Trophoblast cell (in vitro differentiated cells and primary cell): Measurements from ENCODE around the gene CD151.

Source experiments
- DNase-seq, 2 donors: peaks; one replicate each; pipeline ENCODE4 v3.0.0-alpha.2; 2016
- H2AFZ ChIP-seq: 2 replicates; pipeline ENCODE4 v1.6.1; 2013; ENCODE audit warnings: low read length, moderate library complexity, mild to moderate bottlenecking; ENCODE audit not compliant: insufficient read depth, poor library complexity
- H2AK5ac ChIP-seq: 2 replicates; pipeline ENCODE4 v1.6.1; 2013; ENCODE audit warnings: mild to moderate bottlenecking, low read length
- H2BK120ac ChIP-seq: 2 replicates; pipeline ENCODE4 v1.6.1; 2013; ENCODE audit warnings: low read length, mild to moderate bottlenecking, moderate library complexity; ENCODE audit not compliant: insufficient read depth, poor library complexity
- H2BK12ac ChIP-seq: 2 replicates; pipeline ENCODE4 v1.6.1; 2013; ENCODE audit warnings: mild to moderate bottlenecking, low read length, moderate library complexity
- H2BK5ac ChIP-seq: 2 replicates; pipeline ENCODE4 v1.6.1; 2013; ENCODE audit warnings: low read length, low read depth, moderate library complexity, mild to moderate bottlenecking; ENCODE audit not compliant: poor library complexity
- H3K14ac ChIP-seq: 2 replicates; pipeline ENCODE4 v1.6.1; 2013; ENCODE audit warnings: mild to moderate bottlenecking, low read length
- H3K18ac ChIP-seq: 2 replicates; pipeline ENCODE4 v1.6.1; 2013; ENCODE audit warnings: mild to moderate bottlenecking, low read length
- H3K23ac ChIP-seq: 2 replicates; pipeline ENCODE4 v1.6.1; 2013; ENCODE audit warnings: low read length
- H3K27ac ChIP-seq: 2 replicates; pipeline ENCODE4 v1.5.1; 2013; ENCODE audit warnings: low read depth, mild to moderate bottlenecking, inconsistent platforms, low read length, moderate library complexity
- H3K27me3 ChIP-seq: 2 replicates; pipeline ENCODE4 v1.6.1; 2013; ENCODE audit warnings: inconsistent platforms, mild to moderate bottlenecking, low read length, moderate library complexity; ENCODE audit not compliant: insufficient read depth
- H3K36me3 ChIP-seq, 2 experiments: 1 replicate in 1 of 2; 2 replicates in 1 of 2; pipeline ENCODE4 v1.6.1; 2013; ENCODE audit warnings: low read length in 2 of 2, mild to moderate bottlenecking in 2 of 2, moderate library complexity in 1 of 2; ENCODE audit not compliant: insufficient read depth in 2 of 2, control insufficient read depth in 1 of 2
- H3K4ac ChIP-seq: 2 replicates; pipeline ENCODE4 v1.6.1; 2013; ENCODE audit warnings: low read depth, mild to moderate bottlenecking, low read length, moderate library complexity
- H3K4me1 ChIP-seq, 2 experiments: 1 replicate in 1 of 2; 2 replicates in 1 of 2; pipeline ENCODE4 v1.6.1; 2013; ENCODE audit warnings: low read length in 2 of 2, mild to moderate bottlenecking in 2 of 2, moderate library complexity in 1 of 2; ENCODE audit not compliant: insufficient read depth in 2 of 2, control insufficient read depth in 1 of 2
- H3K4me2 ChIP-seq: 2 replicates; pipeline ENCODE4 v1.6.1; 2013; ENCODE audit warnings: inconsistent platforms, mild to moderate bottlenecking, low read length, moderate library complexity
- H3K4me3 ChIP-seq: 2 replicates; pipeline ENCODE4 v1.5.1; 2013; ENCODE audit warnings: mild to moderate bottlenecking, low read depth, low read length, inconsistent platforms
- H3K79me1 ChIP-seq: one replicate; pipeline ENCODE4 v1.6.1; 2013; ENCODE audit warnings: low read length
- H3K79me2 ChIP-seq: 2 replicates; pipeline ENCODE4 v1.6.1; 2013; ENCODE audit warnings: low read length, mild to moderate bottlenecking; ENCODE audit not compliant: control insufficient read depth, insufficient read depth, poor library complexity
- H3K9ac ChIP-seq: 2 replicates; pipeline ENCODE4 v1.6.1; 2013; ENCODE audit warnings: mild to moderate bottlenecking, low read length
- H3K9me3 ChIP-seq: 2 replicates; pipeline ENCODE4 v1.6.1; 2013; ENCODE audit warnings: low read depth, mild to moderate bottlenecking, control low read depth, inconsistent platforms, low read length; ENCODE audit not compliant: insufficient read depth
- H4K12ac ChIP-seq: 2 replicates; pipeline ENCODE4 v1.6.1; 2013; ENCODE audit warnings: low read depth, mild to moderate bottlenecking, low read length, moderate library complexity
- H4K8ac ChIP-seq: 2 replicates; pipeline ENCODE4 v1.6.1; 2013; ENCODE audit warnings: low read depth, mild to moderate bottlenecking, low read length, moderate library complexity
- H4K91ac ChIP-seq: one replicate; pipeline ENCODE4 v1.6.1; 2013; ENCODE audit warnings: low read depth, mild to moderate bottlenecking, low read length, moderate library complexity
- WGBS: extraction: QIAGEN DNeasy Blood & Tissue Kit; methylation state at CpG from one replicate; pipeline ENCODE4 v1.1.7; 2013; ENCODE audit warnings: missing lambda C conversion rate; ENCODE audit not compliant: insufficient read length, insufficient coverage; ENCODE audit errors: extremely low coverage; 5-methylcytosine and 5-hydroxymethylcytosine counted together

The CD151 gene

GRCh38 chr11:853682-854448, 21.1 kb downstream of the CD151 start:
- peaks cover 14% of the 10 kb centered on the region for H3K27me3 ChIP-seq
- H3K4me3 ChIP-seq = no peak overlapping the region
- H4K8ac ChIP-seq = no peak overlapping the region
- DNase-seq = no peak
- H2BK12ac ChIP-seq = no peak overlapping the region
- H3K27ac ChIP-seq = no peak overlapping the region
- no peaks in the 10 kb centered on the region for H3K79me1 ChIP-seq
- H3K4me2 ChIP-seq = no peak overlapping the region
- H3K9me3 ChIP-seq = no peaks in the 10 kb centered on the region
- H2AFZ ChIP-seq = no peak overlapping the region
- H3K4ac ChIP-seq = no peak overlapping the region
- H3K18ac ChIP-seq = no peak overlapping the region
- H3K23ac ChIP-seq = no peak overlapping the region
- no peak overlapping the region for H4K91ac ChIP-seq
- H3K9ac ChIP-seq = no peak overlapping the region
- no peak overlapping the region for H3K14ac ChIP-seq
- H3K4me1 ChIP-seq = peaks cover 6 to 9% of the 10 kb centered on the region in 2 experiments
- H3K36me3 ChIP-seq = no peaks in the 10 kb centered on the region
- WGBS = no CpG with 5 or more reads among the region's 27 CpGs
- no peak overlapping the region for H4K12ac ChIP-seq
- no peak overlapping the region for H2BK5ac ChIP-seq
- no peak overlapping the region for H2AK5ac ChIP-seq
- H2BK120ac ChIP-seq = no peak overlapping the region
- H3K79me2 ChIP-seq = no peaks in the 10 kb centered on the region

- Histone ChIP-seq H2BK120ac (no peak overlapping the region), H3K27ac (no peak overlapping the region), H2BK12ac (no peak overlapping the region), H2AK5ac (no peak overlapping the region), H3K79me1 (no peaks in the 10 kb centered on the region), H4K12ac (no peak overlapping the region), H3K4ac (no peak overlapping the region), H4K91ac (no peak overlapping the region), H4K8ac (no peak overlapping the region), H3K4me1 (peaks cover 5 to 6% of the 10 kb centered on the region in 2 experiments), H3K27me3 (peaks cover 13% of the 10 kb centered on the region), H2BK5ac (no peak overlapping the region), H2AFZ (no peak overlapping the region), H3K18ac (no peak overlapping the region), H3K14ac (no peak overlapping the region), H3K79me2 (no peaks in the 10 kb centered on the region), H3K23ac (no peak overlapping the region), H3K4me2 (no peak overlapping the region), H3K4me3 (no peak overlapping the region), H3K9ac (no peak overlapping the region), H3K9me3 (no peaks in the 10 kb centered on the region), H3K36me3 (no peaks in the 10 kb centered on the region)
- no peak for DNase-seq
- WGBS = no CpG with 5 or more reads among the region's 20 CpGs
These were observed 22.0 kb downstream of the CD151 start for GRCh38 chr11:854601-855329.

- Histone ChIP-seq H3K9ac (no peak overlapping the region), H2BK12ac (no peak overlapping the region), H3K23ac (no peak overlapping the region), H3K4me1 (peaks cover 2 to 5% of the 10 kb centered on the region in 2 experiments), H2AFZ (no peak overlapping the region), H3K18ac (no peak overlapping the region), H3K27ac (no peak overlapping the region), H4K91ac (no peak overlapping the region), H3K4me2 (no peak overlapping the region), H3K4me3 (no peak overlapping the region), H3K4ac (no peak overlapping the region), H2AK5ac (no peak overlapping the region), H4K8ac (no peak overlapping the region), H4K12ac (no peak overlapping the region), H3K79me1 (no peaks in the 10 kb centered on the region), H3K36me3 (no peaks in the 10 kb centered on the region), H3K27me3 (peaks cover 7% of the 10 kb centered on the region), H3K9me3 (no peaks in the 10 kb centered on the region), H3K79me2 (no peaks in the 10 kb centered on the region), H3K14ac (no peak overlapping the region), H2BK120ac (no peak overlapping the region), H2BK5ac (no peak overlapping the region)
- DNase-seq = no peak
- no CpG with 5 or more reads among the region's 7 CpGs for WGBS
These were observed 22.6 kb downstream of the CD151 start for GRCh38 chr11:855330-855674.

- no peaks in the 10 kb centered on the region for H3K9me3 ChIP-seq
- no peak overlapping the region for H3K27ac ChIP-seq
These were observed 23.0 kb downstream of the CD151 start for GRCh38 chr11:855796-856195.

More at GRCh38 chr11:855796-856195, 23.0 kb downstream of the CD151 start:
- H3K36me3 ChIP-seq = no peaks in the 10 kb centered on the region
- no CpG with 5 or more reads among the region's 12 CpGs for WGBS
- H3K9ac ChIP-seq = no peak overlapping the region
- no peak overlapping the region for H3K14ac ChIP-seq
- H3K79me1 ChIP-seq = no peaks in the 10 kb centered on the region
- H4K8ac ChIP-seq = no peak overlapping the region
- H3K4me2 ChIP-seq = no peak overlapping the region
- no peaks in the 10 kb centered on the region for H3K4me1 ChIP-seq
- no peak overlapping the region for H2AK5ac ChIP-seq
- H4K91ac ChIP-seq = no peak overlapping the region
- H2BK5ac ChIP-seq = no peak overlapping the region
- no peak for DNase-seq
- H2BK120ac ChIP-seq = no peak overlapping the region
- no peaks in the 10 kb centered on the region for H3K79me2 ChIP-seq
- H2AFZ ChIP-seq = no peak overlapping the region
- H3K27me3 ChIP-seq = peaks cover 2% of the 10 kb centered on the region
- H3K4ac ChIP-seq = no peak overlapping the region
- no peak overlapping the region for H3K18ac ChIP-seq
- H2BK12ac ChIP-seq = no peak overlapping the region
- no peak overlapping the region for H3K4me3 ChIP-seq
- H3K23ac ChIP-seq = no peak overlapping the region
- no peak overlapping the region for H4K12ac ChIP-seq
